NCI-H526 (cell line): ENCODE measurements around the gene ZNF616.
"Not testable (repeated sequence)": the region's sequence is repeated elsewhere in the genome, so short reads cannot be mapped to it uniquely, and the experiment has no call there.

ENCODE experiments used
- DNase-seq, 2 experiments: peaks; one replicate each; lab custom pipeline; 2025; lab: John Stamatoyannopoulos, UW

The ZNF616 gene

GRCh38 chr19:52110780-52111179 is 29.0 kb downstream of the ZNF616 start:
- DNase-seq = no peak

DNA sequence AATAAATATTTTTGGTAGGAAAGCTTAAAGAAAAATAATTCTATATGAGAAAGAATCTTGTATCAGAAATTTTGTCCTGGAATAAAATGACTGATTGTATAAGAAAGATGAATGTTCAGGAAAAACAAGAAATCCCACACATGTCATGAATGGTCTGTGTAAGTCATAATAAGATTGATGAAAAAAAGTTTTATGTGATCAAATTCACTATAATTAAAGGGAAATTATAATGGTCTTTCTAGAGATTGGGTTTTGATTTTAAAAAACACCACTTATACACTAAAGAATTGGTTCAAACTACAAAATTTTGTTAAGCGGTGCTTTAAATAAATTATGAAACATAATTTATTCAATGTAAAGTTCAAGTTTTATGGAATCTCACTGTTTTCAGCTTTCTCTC is 37.0 kb downstream of the ZNF616 start:
- DNase-seq = no peak

- no peak for DNase-seq
Measured at GRCh38 chr19:52101866-52102562, 37.7 kb downstream of the ZNF616 start.

- DNase-seq = no peak
Measured at GRCh38 chr19:52099497-52100138, 40.1 kb downstream of the ZNF616 start.

DNA sequence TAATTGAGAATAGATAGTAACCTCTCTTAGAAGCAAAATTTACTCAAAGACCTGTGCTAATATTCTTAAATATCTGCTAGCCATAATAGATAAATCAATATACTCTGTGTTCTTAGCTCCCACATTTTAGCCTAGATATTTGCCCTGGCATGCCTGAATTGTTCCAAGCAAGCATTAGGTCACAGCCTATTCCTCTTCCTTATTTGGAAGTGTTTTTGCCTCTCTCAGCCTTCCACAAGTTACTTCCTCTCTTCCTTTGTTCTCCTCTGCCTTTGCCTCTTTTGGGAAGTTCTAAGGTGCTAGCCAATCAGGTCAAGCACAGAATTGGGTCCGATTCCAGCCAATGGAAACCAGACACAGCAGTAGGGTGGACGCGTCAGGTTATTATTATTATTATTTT is 43.3 kb downstream of the ZNF616 start:
- DNase-seq = not testable (repeated sequence)

- peak; percentile 93 to 99 for DNase-seq
Measured at GRCh38 chr19:52095172-52096014, 44.3 kb downstream of the ZNF616 start, which contains the start of gene ZNF841. Gene ZNF841 (minus strand): TSS chr19:52095765. CDS start chr19:52084801, 10,964 bp downstream.

DNA sequence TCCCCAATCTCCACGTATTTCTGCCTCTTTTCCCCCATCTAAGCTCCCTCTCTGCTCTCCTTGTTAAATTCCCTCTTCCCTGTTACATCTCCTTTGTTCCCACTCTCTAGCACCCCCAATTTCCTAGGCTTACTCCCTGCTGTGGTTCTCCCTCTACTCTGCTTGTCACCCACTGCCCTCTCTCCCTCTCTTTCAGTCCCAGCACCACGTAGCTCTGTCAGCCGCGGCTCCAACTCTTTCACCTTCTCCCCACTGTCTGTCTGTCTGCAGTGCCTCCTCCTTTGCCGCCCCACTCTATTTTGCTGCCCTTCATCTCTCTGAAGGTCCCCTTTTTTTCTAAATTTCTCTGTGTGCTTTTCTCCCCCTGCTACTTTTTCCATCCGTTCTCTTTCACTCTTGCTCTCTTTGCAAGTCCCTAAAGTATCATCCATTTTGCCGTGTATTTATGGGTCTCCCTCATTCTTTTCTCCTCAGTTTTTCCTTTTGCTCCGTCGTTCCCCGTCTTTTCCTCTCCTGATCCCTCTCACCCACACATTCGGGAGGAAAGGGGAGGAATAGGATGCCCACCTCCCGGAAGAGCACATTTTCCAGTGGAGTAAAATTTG is 45.1 kb downstream of the ZNF616 start:
- peak in 1 of 2 experiments; percentile 40 for DNase-seq

DNA sequence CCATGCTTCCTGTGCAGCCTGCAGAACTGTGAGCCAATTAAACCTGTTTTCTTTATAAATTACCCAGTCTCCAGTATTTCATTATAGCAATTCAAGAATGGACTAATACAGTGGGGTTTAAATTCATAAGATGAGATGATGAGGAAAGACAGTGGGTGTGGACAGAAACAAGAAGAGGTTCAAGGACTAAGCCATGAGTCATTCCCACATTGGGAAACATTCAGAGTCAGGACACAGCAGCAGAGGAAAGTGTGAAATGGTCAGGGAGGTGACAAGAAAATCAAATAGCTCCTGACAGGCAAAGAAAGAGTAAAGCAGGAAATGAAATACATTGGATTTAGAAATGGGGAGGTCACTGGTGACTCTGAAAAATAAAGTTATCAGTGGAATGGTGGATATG is 53.3 kb downstream of the ZNF616 start:
- DNase-seq = no peak

DNA sequence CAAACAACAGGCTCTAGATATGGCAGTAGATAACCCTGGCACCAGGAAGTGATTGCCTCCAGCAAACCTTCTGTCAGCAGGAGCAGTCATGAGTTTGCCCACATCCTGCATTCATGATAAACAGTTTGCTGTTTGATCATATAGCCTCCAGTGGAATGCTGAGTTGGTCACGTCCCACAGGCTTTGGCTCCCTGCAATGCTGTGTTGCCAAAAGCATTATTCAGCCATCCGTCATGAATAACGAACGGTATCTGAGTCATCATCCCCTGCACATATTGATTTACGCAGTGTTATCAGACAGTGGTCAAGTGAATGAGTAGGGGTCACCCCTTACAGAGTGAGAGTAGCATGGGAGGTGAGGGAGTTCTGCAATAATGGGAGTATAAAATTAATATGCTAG is 69.2 kb downstream of the ZNF616 start:
- no peak for DNase-seq

- DNase-seq = no peak
Measured at GRCh38 chr19:52069653-52070052, 70.1 kb downstream of the ZNF616 start.

GRCh38 chr19:52066258-52066863 is 73.4 kb downstream of the ZNF616 start:
- DNase-seq = no peak

- DNase-seq = no peak
Measured at GRCh38 chr19:52065399-52065798, 74.3 kb downstream of the ZNF616 start.
